NCI-H510A (cell line): Measurements from ENCODE around the gene MEOX1.

Source experiments
- DNase-seq: peaks from one replicate; lab custom pipeline; 2025; lab: John Stamatoyannopoulos, UW

MEOX1 gene

DNA sequence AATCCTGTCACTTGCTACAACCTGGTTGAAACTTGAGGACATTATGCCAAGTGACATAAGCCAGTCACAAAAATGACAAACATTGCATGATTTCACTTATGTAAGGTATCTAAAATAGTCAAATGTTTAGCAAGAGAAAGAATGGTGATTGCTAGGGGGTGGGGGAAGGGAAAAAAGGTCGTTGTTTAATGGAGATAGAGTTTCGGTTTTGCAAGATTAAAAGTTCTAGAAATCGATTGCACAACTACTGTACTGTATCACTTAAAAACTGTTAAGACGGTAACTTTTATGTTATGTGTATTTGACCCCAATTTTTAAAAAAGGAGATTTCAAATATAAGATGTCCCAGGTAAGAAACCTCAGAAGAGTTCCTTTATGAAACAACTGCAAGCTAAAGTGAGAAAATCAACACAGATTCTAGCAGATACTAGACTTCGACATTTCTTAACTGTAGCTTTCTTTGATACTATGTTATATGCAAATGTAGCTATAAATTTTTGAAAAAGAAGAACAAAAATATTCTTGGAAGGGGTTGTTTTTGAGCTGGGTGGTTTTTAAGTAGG lies 5.9 kb downstream of the MEOX1 start:
- DNase-seq, result no peak

DNA sequence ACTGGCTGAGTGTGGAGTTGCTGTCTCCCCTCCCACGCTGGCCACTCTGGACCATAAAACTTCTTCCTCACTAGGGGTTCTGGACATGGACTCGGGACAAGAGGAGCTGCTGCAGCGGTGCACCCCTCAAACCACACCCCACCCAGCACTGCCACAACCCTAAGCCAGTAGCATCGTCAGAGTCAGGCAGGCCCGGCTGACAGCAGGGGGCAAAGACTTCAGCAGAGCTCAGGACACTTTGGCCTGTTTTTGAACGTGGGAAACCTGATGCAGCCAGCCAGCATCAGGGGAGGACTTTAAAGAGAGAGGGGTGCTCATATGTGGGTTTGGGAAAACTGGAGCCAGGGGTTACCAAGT lies 9.6 kb downstream of the MEOX1 start:
- no peak for DNase-seq

DNA sequence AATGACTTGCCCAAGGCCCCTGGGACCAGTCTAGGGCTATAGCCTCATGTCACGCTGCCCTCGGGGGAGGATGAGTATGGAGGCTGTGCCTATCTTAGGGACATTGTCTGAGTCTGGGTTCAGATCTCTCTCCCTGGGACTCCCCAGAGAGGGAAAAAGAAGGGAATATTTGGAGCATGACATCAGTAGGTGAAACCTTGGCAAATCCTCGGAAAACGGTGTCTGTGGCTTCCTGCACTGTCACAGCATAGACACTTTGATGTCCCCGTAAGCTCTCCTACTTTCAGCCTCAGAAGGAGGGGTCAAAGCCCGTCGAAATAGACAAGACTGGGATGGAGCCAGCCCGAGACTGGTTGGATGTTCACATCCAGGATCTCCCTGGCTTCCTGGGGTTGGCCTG lies 11.3 kb downstream of the MEOX1 start:
- DNase-seq, result no peak

DNA sequence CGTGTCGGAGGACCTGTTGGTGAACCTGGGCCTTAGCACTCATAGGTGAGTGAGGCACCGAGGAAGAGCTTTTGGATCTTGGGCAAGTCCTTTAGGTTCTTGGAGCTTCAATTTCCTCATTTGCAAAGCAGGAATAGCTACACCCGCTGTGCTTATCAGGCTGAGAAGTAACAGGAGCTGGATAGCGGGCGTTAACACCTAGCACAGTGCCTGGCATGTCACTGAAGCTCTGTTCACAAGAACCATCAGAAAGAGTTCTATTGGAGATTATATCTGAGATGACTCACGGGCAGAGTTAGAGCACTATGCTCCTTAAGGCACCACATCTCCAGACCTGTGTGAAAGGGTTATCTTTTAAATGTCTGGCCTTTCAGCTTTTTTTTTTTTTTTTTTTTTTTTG lies 12.8 kb downstream of the MEOX1 start:
- DNase-seq, result no peak

DNA sequence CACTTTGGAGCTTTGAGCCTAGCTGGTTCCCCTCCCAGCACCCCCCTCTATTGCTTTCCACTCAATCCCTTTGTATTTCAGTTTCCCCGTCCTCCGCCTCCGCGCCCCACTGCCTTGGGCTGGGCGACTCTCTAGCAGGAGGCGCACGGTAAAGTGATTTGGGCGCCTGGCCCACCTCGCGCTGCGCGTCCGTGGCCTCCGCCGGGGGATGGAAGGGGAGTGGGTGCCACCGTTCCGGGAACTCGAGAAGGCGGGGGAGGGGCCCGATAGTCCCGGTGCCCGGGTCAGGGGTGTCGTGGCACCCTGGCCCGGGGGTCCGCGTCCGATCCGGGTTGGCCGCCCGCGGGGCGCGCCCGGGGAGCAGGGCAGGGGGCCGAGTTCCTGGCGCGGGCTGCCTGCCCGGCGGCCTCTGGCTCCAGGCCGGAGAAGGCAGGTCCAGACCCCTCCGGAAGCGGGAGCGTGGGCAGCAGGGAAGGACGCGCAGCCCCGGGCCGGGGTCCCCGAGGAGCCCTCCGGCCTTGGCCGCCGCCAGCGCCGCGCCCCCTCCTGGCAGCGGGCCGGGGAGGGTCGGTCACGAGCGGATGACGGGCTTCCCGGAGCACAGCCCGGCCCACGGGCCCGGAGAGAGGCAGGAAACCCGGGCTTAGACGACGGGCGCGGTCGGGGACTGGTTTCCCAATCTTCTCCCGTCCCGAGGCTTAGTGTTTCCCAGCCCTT lies 15.8 kb downstream of the MEOX1 start:
- DNase-seq, result no peak

DNA sequence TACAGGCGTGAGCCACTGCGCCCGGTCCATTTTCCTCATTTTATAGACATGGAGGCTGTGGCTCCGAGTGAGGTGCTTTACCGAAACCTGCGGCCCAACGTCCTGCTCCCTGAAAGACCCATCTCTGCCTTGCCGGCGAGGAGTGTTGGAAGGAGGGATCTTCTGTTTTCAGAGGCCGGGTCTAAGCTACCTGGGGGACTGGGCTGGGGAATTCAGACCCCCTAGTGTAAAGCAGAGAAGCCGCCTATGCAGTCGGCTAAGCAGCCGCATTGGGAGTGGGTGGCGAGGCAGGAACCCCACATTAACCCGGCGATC lies 16.3 kb downstream of the MEOX1 start:
- no peak for DNase-seq

DNA sequence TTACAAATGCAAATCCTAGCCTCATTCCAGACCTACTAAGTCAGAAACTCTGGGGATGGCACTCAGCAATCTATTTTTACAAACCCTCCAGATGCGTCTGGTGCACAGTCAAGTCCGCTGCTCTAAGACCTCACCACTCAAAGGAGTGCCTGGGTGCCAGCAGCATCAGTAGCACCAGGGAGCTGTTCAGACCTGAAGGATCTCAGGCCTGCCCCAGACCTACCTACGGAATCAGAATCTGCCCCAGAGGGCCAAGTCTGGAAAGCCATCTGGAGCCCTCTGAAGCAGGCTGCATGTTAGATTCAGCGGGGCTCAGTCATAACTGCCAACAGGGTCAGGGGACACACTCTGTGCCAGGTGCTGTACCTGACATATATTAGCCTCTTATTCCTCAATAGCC lies 17.6 kb downstream of the MEOX1 start:
- DNase-seq, result no peak

DNA sequence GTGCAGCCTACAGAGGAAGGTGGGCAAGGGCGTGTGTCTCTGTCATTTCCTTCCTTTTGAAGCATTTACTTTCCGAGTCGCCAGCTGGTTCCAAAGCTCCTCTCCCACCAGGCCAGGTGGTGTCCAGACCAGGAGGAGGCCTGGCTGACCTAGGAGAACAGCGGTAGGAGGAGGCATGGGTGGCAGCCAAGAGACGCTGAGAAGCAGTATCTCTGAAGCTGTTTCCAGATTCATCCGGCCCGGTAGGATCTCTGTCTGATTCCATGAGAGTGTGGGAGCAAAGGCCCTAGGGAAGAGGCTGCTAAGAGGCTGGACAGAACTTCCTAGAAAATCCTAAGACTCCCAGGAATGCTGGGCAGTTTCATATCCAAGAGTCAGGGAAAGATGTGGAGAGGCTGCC lies 20.3 kb downstream of the MEOX1 start:
- no peak for DNase-seq

DNA sequence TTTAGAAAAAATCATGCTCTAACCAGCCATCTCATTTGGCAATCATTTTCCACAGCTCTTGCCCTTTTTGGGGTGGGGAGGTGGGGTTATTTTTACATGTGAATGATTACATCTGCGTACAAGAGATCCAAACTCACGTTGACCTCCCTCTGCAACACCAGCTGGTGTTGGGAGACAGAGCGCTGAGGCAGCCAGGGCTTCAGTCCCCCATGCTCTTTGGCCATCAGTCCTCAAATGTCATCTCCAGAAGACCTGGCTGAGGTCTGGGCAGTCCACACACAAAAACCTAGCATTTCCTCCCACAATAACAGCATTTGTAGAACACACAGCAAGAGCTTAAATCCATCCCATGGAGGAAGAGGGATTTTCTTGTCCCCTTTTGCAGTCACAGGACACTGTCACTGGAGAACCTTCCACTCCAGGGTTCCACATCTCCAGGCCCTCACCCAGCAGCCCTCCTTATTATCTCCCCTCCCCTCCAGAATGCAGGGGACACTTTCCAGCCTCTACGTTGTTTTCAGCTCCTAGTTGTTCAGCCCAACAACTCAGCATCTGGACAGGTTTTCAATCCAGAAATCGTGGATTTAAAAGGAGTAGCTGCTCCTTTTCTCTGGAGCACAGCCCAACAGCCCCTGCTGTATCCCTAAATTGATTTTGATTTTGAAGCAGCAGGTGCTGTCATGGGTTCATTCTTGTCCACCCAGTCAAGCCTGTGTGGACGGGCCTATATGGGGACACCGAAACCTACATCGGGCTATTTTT lies 21.1 kb downstream of the MEOX1 start:
- no peak for DNase-seq

DNA sequence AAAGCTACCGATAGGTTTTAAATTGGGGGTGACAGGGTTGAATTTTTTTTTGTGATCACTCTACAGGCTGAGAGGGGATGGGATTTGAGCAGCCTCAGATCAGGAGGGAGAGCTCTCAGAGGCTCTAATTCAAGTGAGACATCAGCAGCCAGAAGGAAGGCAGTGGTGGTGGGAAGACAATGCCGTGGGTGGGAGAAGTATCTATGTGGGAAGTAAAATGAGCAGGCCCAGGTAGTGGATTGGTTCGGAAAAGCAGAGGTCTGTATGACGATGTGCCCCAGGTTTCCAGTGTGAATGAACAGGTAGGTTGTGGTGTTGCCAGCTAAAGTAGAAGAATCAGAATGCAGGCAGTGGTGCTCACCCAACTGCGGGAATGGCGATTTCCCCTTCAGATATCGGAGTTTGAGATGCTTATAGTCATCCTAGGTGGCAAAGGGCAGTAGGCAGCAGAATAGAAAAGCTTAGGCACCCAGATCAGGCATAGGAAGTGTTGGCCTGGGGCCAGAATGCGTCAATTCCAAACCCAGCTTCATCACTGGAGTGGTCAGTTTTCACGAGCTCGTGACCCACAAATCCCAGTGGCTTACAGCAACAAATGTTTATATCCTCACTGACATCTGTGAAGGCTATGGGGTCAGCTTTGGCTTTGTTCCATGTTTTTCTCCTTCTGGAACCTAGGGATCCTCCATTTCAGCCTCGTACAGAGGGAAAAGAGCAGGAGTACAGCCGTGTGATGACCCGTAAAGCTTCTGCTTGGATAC lies 24.0 kb downstream of the MEOX1 start:
- no peak for DNase-seq

DNA sequence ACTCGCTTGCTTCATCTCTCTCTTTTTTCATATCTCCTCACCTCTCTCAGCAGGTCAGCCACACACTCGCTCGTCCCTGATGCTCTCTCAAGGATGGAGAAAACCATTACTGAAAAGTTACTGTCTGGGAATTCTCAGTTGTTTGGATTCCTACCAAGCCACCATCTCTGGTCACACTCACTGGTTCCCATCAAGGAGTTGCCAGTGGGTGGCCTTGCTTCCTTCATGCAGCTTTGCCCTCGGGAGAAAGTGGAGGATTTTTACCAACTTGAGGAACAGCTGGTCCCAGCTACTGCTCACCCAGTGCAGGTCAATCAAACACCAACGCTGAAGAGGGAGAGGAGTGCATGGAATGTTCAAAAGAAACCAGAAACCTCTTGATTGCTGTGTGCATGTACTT lies 25.3 kb downstream of the MEOX1 start:
- no peak for DNase-seq

DNA sequence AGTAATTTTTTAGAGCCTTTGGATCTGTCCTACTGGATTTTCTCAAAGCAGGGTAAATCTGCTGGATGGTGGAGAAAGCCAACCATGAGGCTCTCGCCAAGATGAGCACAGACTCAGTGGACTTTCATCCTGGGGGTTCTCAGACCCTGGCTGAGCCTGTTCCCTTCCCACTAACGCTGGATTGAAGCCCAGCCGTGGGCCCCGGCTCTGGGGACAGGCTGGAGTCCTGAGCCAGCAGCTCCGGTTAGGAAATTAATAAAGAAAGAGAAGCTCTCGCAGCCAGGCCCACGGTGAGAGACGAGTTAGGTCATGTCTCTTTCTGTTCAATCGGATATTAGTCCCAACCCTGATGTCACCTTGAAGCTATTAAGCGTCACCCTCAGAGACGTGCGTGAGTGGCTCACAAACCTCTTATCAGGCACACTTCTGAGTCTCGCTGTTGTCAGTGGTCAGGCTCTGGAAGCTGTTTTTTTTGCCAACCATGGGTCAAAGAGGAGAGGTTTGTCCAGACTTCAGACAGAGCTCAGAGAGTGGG lies 27.1 kb downstream of the MEOX1 start:
- DNase-seq, result no peak

DNA sequence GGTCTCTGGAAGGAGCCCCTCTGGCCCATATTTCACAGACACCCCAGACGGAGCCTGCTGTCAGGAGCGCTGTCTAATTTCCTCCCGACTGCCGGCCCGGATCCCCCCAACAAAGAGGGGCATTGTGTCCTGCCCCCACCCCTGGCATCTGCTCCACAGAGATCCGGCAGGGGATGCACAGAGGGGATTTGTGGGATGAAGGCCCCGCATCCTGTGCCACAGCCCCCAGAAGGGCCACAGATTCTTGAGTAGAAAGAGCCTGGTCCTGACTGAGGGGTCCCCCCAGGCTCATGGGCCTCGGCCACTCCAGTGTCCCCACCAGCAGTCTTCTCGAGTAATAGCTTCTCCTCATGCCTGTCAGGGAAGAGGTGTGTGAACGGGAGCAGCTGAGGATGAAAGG lies 29.5 kb downstream of the MEOX1 start:
- no peak for DNase-seq

DNA sequence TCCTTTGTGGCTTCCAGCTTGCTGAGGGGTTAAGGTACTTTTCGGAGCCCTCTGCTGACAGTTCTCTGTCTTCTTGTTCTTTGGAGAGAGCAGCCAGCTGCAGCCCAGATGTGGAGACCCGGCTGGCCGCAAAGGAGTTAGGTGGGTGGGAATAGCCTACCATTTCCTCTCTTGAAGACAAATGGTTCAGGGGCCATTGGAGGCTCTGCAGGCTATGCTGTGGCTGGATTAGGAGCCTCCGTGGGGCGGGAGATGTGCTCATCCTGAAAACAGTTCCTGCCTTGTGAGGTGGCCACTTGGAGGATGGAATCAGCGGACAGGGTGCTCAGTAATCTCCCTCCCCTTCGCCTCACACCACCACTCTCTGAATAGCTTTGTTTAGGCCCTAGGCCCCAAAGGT lies 30.3 kb downstream of the MEOX1 start:
- DNase-seq, result no peak

DNA sequence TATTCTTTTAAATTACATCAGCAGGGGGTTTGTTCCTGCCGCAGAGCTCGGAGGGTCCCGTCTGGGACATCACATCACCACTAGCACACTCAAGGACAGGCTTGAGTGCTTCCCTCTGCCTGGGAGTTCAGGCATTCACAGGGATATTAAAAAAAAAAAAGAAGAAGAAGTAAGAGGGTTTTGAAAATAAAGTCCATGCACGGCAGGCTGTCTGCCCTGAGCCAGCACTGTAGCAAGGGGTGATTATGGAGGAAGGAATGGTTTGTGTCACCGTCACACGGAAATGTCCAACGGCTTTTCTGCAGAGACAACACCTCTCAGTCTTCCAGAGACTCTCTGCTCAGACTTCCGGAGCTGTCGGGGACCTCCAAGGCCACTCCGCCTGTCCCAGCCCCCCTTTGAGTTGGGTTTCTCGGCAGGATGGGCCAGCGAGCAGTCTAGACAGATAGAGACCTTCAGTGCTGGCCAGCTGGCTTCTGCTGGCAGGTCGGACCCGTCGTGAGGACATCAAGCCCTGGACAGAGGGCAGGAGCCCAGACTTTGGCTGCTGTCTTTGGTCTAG lies 33.6 kb downstream of the MEOX1 start:
- no peak for DNase-seq

DNA sequence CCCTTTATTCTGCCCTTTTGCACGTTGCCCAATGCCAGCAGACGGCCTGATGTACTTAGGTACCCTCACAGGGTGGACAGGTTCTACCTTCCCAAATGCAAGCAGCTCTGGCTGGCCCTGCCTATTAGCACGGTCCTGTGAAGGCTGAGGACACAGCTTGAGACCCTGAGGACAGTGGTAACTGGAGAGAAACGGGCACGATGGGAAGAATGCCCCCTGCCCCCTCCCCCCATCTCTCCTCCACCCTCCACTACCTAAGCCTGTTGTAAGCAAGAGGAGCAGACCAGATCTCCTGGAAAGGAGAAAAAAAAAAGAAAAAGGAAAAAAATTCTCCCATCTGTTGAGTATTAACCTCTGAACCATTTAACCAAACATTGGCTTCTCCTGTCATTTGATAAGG lies 34.1 kb downstream of the MEOX1 start:
- no peak for DNase-seq

DNA sequence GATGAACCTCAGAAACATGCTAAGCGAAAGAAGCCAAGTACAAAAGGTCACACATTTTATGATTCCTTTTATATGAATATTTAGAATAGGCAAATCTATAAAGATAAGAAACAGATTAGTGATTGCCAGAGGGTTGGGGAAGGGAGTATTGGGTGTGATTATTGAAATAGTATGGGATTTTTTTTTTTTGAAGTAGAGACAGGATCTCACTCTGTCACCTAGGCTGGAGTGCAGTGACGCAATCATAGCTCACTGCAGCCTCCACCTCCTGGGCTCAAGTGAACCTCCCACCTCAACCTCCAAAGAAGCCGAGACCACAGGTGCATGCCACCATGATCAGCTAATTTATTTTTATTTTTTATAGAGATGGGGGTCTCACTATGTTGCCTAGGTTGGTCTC lies 35.7 kb downstream of the MEOX1 start:
- no peak for DNase-seq

DNA sequence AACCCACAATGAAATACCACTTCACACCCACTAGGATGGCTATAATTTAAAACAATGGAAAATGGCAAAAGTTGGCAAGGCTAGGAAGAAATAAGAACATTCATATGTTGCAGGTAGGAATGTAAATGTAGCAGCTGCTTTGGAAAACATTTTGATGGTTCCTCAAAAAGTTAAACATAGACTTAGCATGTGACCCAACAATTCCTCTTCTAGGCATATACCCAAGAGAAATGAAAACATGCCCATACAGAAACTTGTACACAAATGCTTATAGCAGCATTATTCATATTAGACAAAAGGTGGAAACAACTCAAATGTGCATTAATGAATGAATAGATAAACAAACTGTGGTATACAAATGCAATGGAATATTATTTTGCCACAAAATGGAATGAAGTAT lies 36.1 kb downstream of the MEOX1 start:
- DNase-seq, result no peak

DNA sequence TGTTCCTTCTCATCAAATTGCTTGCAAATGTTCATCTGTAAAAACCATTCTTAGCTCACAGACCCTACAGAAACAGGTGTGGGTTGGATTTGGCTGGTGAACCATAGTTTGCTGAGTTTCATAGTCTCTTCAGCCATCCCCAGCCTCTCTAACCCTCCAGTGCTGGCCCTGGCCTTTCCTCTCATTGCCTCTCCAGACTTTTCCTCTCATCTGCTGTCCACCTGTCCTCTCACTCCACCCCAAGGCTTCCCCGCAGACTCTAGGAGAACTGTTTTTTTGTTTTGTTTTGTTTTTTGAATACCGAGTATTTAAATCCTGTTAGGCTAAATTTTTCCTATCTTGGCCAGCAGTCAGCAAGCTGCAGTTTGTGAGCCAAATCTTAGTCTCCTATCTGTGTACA lies 41.1 kb downstream of the MEOX1 start:
- no peak for DNase-seq

DNA sequence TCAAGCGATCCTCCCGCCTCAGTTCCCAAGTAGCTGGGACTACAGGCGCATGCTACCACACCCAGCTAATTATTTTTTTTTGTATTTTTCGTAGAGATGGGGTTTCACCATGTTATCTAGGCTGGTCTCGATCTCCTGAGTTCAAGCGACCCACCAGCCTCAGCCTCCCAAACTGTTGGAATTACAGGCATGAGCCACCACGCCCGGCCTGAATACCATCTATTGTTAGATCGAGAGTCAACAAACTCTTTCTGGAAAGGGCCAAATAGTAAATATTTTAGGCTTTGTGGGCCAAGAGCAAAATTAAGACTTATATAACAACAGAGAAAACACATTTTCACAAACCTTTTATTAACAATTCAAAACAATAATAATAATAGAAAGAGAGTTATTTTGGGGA lies 41.6 kb downstream of the MEOX1 start:
- no peak for DNase-seq

DNA sequence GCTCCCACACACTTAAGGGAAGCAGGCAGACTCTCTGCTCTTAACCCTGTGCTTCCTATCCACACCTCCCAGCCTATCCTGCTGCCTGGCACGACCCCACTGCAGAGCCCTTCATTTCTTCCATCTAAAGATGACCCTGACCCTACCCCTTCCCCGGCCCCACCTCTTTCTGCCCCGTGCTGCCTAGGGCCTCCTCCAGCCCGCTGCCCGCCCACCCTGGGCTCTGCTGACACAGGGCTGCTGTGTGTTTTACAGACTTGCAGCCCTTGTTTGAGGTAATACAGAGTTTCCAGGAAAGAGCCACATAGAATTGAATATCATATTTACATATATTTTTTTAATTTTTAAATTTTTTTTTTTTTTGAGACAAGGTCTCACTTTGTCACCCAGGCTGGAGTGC lies 42.0 kb downstream of the MEOX1 start:
- no peak for DNase-seq

DNA sequence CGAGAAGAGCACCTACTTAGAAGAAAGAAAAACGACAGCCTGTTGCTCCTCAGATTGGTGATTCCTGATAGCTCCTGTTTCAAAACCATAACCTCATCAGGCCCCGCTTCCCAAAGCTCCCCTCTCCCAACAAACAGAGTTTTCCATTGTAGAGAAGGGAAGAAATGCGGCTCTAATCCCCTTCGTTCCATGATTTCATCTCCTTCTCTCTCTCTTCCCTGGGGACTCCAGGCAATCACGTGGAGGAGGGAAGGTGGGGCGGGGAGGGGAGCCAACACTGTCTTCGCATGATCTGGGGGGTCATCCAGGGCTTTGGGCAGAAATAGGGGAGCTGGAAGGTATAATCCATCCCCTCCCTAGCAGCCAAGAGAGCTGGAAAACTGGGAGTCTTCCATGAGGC lies 43.4 kb downstream of the MEOX1 start:
- no peak for DNase-seq

DNA sequence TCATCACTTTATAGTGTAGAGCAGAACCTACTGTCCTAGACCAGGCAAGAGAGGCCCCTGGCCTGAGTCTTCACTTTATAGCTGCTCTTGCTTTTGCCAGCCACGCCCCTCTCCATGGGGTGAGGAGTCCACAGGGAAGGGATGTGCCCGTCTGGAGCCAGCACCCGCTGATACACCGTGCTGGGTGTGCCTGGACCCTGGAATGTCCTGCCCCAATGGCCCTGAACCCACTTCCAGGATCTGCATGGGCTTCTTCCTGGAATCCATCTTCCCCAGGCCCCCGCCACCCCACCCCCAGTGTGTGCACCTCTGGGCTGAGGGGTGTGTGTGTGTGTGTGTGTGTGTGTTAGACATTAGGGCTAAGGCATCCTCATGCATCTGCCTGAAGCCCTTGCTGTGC lies 44.9 kb downstream of the MEOX1 start:
- no peak for DNase-seq
